Measurements from ENCODE around the gene EYA4.

The EYA4 gene

GRCh38 chr6:133567636-133568035 is 326.5 kb downstream of the EYA4 start:
- Histone ChIP-seq H3K9ac (ENCODE audit: low read length) (no peak overlapping the region), H3K79me2 (ENCODE audit: low read length) (no peaks in the 10 kb centered on the region), H3K9me3 (replicated peaks; ENCODE audit: insufficient read depth, low read length) (no peaks in the 10 kb centered on the region), H3K27ac (ENCODE audit: low read length) (no peak overlapping the region), H4K20me1 (ENCODE audit: insufficient read depth, low read length) (no peaks in the 10 kb centered on the region), H3K27me3 (replicated peaks; ENCODE audit: insufficient read depth, low read length) (no peaks in the 10 kb centered on the region), H3K9me2 (replicated peaks; ENCODE audit: insufficient read depth, low read length) (no peaks in the 10 kb centered on the region), H3K36me3 (replicated peaks; ENCODE audit: insufficient read depth, low read length) (no peaks in the 10 kb centered on the region), H3K4me3 (ENCODE audit: low read length) (no peak overlapping the region), H2AFZ (ENCODE audit: low read length) (no peak overlapping the region), H3K4me1 (ENCODE audit: low read length) (no peaks in the 10 kb centered on the region), H3F3A (ENCODE audit: insufficient read depth, low read length) (0 out of 2 replicates have a peak, but pooled peaks cover 5% of the 10 kb centered on the region), H3K4me2 (ENCODE audit: low read depth, low read length) (no peak overlapping the region)
- TF ChIP-seq, protein P1, sequence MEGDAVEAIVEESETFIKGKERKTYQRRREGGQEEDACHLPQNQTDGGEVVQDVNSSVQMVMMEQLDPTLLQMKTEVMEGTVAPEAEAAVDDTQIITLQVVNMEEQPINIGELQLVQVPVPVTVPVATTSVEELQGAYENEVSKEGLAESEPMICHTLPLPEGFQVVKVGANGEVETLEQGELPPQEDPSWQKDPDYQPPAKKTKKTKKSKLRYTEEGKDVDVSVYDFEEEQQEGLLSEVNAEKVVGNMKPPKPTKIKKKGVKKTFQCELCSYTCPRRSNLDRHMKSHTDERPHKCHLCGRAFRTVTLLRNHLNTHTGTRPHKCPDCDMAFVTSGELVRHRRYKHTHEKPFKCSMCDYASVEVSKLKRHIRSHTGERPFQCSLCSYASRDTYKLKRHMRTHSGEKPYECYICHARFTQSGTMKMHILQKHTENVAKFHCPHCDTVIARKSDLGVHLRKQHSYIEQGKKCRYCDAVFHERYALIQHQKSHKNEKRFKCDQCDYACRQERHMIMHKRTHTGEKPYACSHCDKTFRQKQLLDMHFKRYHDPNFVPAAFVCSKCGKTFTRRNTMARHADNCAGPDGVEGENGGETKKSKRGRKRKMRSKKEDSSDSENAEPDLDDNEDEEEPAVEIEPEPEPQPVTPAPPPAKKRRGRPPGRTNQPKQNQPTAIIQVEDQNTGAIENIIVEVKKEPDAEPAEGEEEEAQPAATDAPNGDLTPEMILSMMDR (IDR thresholded peaks at IDR 0.05; ENCODE audit: low read length) = no peak
- no peak for TF ChIP-seq EZH2phosphoT487 (IDR thresholded peaks at IDR 0.05; ENCODE audit: low read length)
- TF ChIP-seq EZH2 (optimal IDR thresholded peaks at IDR 0.05; ENCODE audit: low read depth, low read length) = no peak
- no peak for DNase-seq

- Histone ChIP-seq H2AFZ (ENCODE audit: low read length) (peak overlapping the region; percentile 97), H3K9ac (ENCODE audit: low read length) (peak overlapping the region; percentile 52; the same call in 1 of the 2 replicates), H3K9me3 (replicated peaks; ENCODE audit: insufficient read depth, low read length) (no peaks in the 10 kb centered on the region), H3K4me3 (ENCODE audit: low read length) (peak overlapping the region; percentile 75), H3K4me1 (ENCODE audit: low read length) (no peaks in the 10 kb centered on the region), H4K20me1 (ENCODE audit: insufficient read depth, low read length) (no peaks in the 10 kb centered on the region), H3K27me3 (replicated peaks; ENCODE audit: insufficient read depth, low read length) (no peaks in the 10 kb centered on the region), H3K79me2 (ENCODE audit: low read length) (no peaks in the 10 kb centered on the region), H3K4me2 (ENCODE audit: low read depth, low read length) (peak overlapping the region; percentile 93), H3K9me2 (replicated peaks; ENCODE audit: insufficient read depth, low read length) (no peaks in the 10 kb centered on the region), H3K36me3 (replicated peaks; ENCODE audit: insufficient read depth, low read length) (no peaks in the 10 kb centered on the region), H3F3A (ENCODE audit: insufficient read depth, low read length) (0 out of 2 replicates have a peak, but pooled peaks cover 5% of the 10 kb centered on the region), H3K27ac (ENCODE audit: low read length) (no peak overlapping the region)
- TF ChIP-seq, protein P1 (IDR thresholded peaks at IDR 0.05; ENCODE audit: low read length) = peak; percentile 90
- no peak for TF ChIP-seq EZH2 (optimal IDR thresholded peaks at IDR 0.05; ENCODE audit: low read depth, low read length)
- peak; percentile 63 for DNase-seq
These were observed 328.1 kb downstream of the EYA4 start for GRCh38 chr6:133568970-133569889.

DNA sequence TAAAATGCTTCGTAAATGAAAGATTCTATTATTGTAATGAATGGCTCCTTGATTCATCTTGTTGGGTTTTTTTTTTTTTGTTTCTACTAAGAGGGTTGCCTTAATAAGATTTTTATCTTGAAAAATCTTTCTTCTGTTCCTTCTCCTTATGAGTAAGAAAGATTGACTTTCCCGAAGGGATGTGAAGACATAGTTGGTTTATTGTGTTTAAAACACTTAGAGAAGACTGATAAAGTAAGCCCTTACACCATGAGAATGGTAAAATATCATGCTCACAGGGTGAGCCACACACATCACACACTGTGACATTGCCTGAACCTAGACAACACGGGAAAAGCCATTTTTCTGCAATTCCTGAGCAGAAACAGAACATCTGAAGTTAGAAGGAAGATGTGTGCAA is 330.5 kb downstream of the EYA4 start:
- DNase-seq = no peak
- no peaks in the 10 kb centered on the region for H3K27me3 ChIP-seq (replicated peaks; ENCODE audit: insufficient read depth, low read length)
- no peaks in the 10 kb centered on the region for H4K20me1 ChIP-seq (ENCODE audit: insufficient read depth, low read length)
- H3K79me2 ChIP-seq (ENCODE audit: low read length) = no peaks in the 10 kb centered on the region
- H3K4me1 ChIP-seq (ENCODE audit: low read length) = no peaks in the 10 kb centered on the region
- H3K36me3 ChIP-seq (replicated peaks; ENCODE audit: insufficient read depth, low read length) = no peaks in the 10 kb centered on the region
- H3K4me2 ChIP-seq (ENCODE audit: low read depth, low read length) = no peak overlapping the region
- no peak overlapping the region for H3K27ac ChIP-seq (ENCODE audit: low read length)
- no peak overlapping the region for H3K4me3 ChIP-seq (ENCODE audit: low read length)
- H3K9me2 ChIP-seq (replicated peaks; ENCODE audit: insufficient read depth, low read length) = no peaks in the 10 kb centered on the region
- no peak overlapping the region for H3K9ac ChIP-seq (ENCODE audit: low read length)
- no peak overlapping the region for H2AFZ ChIP-seq (ENCODE audit: low read length)
- H3F3A ChIP-seq (ENCODE audit: insufficient read depth, low read length) = 0 out of 2 replicates have a peak, but pooled peaks cover 5% of the 10 kb centered on the region
- TF ChIP-seq, protein P1 (IDR thresholded peaks at IDR 0.05; ENCODE audit: low read length) = no peak
- no peaks in the 10 kb centered on the region for H3K9me3 ChIP-seq (replicated peaks; ENCODE audit: insufficient read depth, low read length)

Data from MM.1S (cell line).